GM12878 (cell line): ENCODE data around the gene RB1. TPM values are rescaled to one million over a fixed set of nuclear protein-coding genes. Genes with fewer than 3 reads are reported as not detected.

Source experiments
- E4F1 ChIP-seq: fragments of 450-650 bp; IDR thresholded peaks from 2 replicates; pipeline ENCODE4 v1.6.1; 2018; ENCODE audit warnings: borderline replicate concordance, mild to moderate bottlenecking; ENCODE audit not compliant: partially characterized antibody
- FOXM1 ChIP-seq: IDR thresholded peaks from 2 replicates; pipeline ENCODE4 v1.6.1; 2012; ENCODE audit warnings: low read depth, mild to moderate bottlenecking, inconsistent platforms, low read length, moderate library complexity
- MTA2 ChIP-seq: fragments of 450-650 bp; IDR thresholded peaks from 2 replicates; pipeline ENCODE4 v1.6.1; 2016; ENCODE audit warnings: low read depth, mild to moderate bottlenecking, moderate library complexity
- NFXL1 ChIP-seq: fragments of 450-650 bp; IDR thresholded peaks from 2 replicates; pipeline ENCODE4 v1.6.1; 2017; ENCODE audit warnings: antibody characterized with exemption, mild to moderate bottlenecking, borderline replicate concordance
- NR2F1 ChIP-seq: fragments of 450-650 bp; conservative IDR thresholded peaks from 2 replicates; pipeline ENCODE4 v1.6.1; 2017; ENCODE audit warnings: mild to moderate bottlenecking
- RCOR1 ChIP-seq: conservative IDR thresholded peaks from 2 replicates; pipeline ENCODE4 v1.6.1; 2012; ENCODE audit warnings: low read depth, low read length, improper control_type of control experiment
- TAF1 ChIP-seq: IDR thresholded peaks from 2 replicates; pipeline ENCODE4 v1.6.1; 2011; ENCODE audit warnings: mild to moderate bottlenecking, low read depth, low read length, borderline replicate concordance
- polyA plus RNA-seq, 11 experiments: library from polyadenylated mRNA; depleted of rRNA in 4 of 11; unstranded in 6 of 11; stranded (reverse) in 5 of 11; fragments of >200 nt; fragmentation: Nextera tagmentation in 4 of 11; fragmentation: Illumina TruSeq in 1 of 11; extraction: Ambion mirVana in 4 of 11; extraction: Trizol in 1 of 11; gene quantifications; 1 replicate in 1 of 11; 2 replicates in 10 of 11; pipeline versions ENCODE4 v1.2.1 to v1.2.3, GENCODE V29; 2011 to 2016; ENCODE audit warnings: inconsistent platforms in 2 of 11, missing spikeins in 2 of 11, low read depth in 1 of 11
- total RNA-seq, 4 experiments: library from RNA; depleted of rRNA in 3 of 4; stranded (reverse); fragments of >200 nt in 3 of 4; fragmentation: Illumina TruSeq in 1 of 4; extraction: Trizol in 1 of 4; gene quantifications; 2 replicates each; pipeline versions ENCODE4 v1.2.1 to v1.2.3, GENCODE V29; 2013 to 2021
- TF ChIP-seq, protein P1 (sequence below): fragments of 450-650 bp; IDR thresholded peaks from 2 replicates; pipeline ENCODE4 v1.6.1; 2018; ENCODE audit warnings: mild to moderate bottlenecking, low read depth, moderate library complexity; ENCODE audit not compliant: partially characterized antibody
- TF ChIP-seq, protein P2 (sequence below), 3 experiments: IDR thresholded peaks in 2 of 3; conservative IDR thresholded peaks in 1 of 3; 2 replicates each; pipeline ENCODE4 v1.5.1; 2011; ENCODE audit warnings: low read depth in 3 of 3, low read length in 3 of 3, mild to moderate bottlenecking in 3 of 3, control low read depth in 2 of 3, moderate library complexity in 2 of 3, inconsistent platforms in 1 of 3, mixed read lengths in 1 of 3; ENCODE audit not compliant: control insufficient read depth in 2 of 3, insufficient read depth in 1 of 3; ENCODE audit errors: extremely low read depth in 1 of 3
- TF ChIP-seq, protein P3 (sequence below): fragments of 450-650 bp; formaldehyde crosslinking; IDR thresholded peaks from 2 replicates; pipeline ENCODE4 v1.4.0; 2020; ENCODE audit warnings: mild to moderate bottlenecking, moderate library complexity

The RB1 gene
- total and polyA plus RNA-seq, 10 of the 15 experiments (the other 5 are each of a cell fraction or from before 2014, with no cell fraction given), result 2.8 to 45.0 (median 8.3) TPM

DNA sequence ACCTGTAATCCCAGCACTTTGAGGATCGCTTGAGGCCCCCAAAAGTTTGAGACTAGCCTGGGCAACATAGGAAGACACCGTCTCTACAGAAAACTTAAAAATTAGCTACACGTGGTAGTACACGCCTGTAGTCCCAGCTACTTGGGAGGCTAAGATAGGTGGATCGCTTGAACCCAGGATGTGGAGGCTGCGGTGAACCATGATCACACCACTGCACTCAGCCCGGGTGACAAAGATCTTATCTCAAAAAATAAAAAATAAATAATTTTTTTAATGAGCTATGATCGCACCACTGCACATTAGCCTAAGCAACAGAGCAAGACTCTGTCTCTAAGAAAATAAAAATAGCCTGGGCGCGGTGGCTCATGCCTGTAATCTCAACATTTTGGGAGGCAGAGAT, 222.7 kb downstream of the RB1 start (continued):
- TF ChIP-seq MTA2 (no peak), NR2F1 (no peak), RCOR1 (no peak), TAF1 (no peak), NFXL1 (no peak), FOXM1 (no peak), E4F1 (no peak)
- TF ChIP-seq, protein P1, sequence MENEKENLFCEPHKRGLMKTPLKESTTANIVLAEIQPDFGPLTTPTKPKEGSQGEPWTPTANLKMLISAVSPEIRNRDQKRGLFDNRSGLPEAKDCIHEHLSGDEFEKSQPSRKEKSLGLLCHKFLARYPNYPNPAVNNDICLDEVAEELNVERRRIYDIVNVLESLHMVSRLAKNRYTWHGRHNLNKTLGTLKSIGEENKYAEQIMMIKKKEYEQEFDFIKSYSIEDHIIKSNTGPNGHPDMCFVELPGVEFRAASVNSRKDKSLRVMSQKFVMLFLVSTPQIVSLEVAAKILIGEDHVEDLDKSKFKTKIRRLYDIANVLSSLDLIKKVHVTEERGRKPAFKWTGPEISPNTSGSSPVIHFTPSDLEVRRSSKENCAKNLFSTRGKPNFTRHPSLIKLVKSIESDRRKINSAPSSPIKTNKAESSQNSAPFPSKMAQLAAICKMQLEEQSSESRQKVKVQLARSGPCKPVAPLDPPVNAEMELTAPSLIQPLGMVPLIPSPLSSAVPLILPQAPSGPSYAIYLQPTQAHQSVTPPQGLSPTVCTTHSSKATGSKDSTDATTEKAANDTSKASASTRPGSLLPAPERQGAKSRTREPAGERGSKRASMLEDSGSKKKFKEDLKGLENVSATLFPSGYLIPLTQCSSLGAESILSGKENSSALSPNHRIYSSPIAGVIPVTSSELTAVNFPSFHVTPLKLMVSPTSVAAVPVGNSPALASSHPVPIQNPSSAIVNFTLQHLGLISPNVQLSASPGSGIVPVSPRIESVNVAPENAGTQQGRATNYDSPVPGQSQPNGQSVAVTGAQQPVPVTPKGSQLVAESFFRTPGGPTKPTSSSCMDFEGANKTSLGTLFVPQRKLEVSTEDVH, result no peak
- TF ChIP-seq, protein P2, sequence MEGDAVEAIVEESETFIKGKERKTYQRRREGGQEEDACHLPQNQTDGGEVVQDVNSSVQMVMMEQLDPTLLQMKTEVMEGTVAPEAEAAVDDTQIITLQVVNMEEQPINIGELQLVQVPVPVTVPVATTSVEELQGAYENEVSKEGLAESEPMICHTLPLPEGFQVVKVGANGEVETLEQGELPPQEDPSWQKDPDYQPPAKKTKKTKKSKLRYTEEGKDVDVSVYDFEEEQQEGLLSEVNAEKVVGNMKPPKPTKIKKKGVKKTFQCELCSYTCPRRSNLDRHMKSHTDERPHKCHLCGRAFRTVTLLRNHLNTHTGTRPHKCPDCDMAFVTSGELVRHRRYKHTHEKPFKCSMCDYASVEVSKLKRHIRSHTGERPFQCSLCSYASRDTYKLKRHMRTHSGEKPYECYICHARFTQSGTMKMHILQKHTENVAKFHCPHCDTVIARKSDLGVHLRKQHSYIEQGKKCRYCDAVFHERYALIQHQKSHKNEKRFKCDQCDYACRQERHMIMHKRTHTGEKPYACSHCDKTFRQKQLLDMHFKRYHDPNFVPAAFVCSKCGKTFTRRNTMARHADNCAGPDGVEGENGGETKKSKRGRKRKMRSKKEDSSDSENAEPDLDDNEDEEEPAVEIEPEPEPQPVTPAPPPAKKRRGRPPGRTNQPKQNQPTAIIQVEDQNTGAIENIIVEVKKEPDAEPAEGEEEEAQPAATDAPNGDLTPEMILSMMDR (IDR thresholded peaks at IDR 0.05 in 2 of 3, conservative IDR thresholded peaks at IDR 0.05 in 1 of 3; ENCODE audit: control insufficient read depth in 2 of 3, extremely low read depth in 1 of 3, insufficient read depth in 1 of 3, low read depth in 3 of 3, low read length in 3 of 3), result no peak
- TF ChIP-seq, protein P3, sequence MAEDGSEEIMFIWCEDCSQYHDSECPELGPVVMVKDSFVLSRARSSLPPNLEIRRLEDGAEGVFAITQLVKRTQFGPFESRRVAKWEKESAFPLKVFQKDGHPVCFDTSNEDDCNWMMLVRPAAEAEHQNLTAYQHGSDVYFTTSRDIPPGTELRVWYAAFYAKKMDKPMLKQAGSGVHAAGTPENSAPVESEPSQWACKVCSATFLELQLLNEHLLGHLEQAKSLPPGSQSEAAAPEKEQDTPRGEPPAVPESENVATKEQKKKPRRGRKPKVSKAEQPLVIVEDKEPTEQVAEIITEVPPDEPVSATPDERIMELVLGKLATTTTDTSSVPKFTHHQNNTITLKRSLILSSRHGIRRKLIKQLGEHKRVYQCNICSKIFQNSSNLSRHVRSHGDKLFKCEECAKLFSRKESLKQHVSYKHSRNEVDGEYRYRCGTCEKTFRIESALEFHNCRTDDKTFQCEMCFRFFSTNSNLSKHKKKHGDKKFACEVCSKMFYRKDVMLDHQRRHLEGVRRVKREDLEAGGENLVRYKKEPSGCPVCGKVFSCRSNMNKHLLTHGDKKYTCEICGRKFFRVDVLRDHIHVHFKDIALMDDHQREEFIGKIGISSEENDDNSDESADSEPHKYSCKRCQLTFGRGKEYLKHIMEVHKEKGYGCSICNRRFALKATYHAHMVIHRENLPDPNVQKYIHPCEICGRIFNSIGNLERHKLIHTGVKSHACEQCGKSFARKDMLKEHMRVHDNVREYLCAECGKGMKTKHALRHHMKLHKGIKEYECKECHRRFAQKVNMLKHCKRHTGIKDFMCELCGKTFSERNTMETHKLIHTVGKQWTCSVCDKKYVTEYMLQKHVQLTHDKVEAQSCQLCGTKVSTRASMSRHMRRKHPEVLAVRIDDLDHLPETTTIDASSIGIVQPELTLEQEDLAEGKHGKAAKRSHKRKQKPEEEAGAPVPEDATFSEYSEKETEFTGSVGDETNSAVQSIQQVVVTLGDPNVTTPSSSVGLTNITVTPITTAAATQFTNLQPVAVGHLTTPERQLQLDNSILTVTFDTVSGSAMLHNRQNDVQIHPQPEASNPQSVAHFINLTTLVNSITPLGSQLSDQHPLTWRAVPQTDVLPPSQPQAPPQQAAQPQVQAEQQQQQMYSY (CRISPR knock-in tag), result no peak
